Caco-2 (cell line): ENCODE results near the gene KLHDC10. TPM values are rescaled to one million over a fixed set of nuclear protein-coding genes. Genes with fewer than 3 reads are reported as not detected.

Experiments used
- BruUV-seq: library from RNA; stranded (reverse); fragments of 400-500 nt; replicated peaks from 2 replicates; lab custom pipeline; 2021; lab: Mats Ljungman, UMichigan
- CTCF ChIA-PET: fragments of 300-600 bp; sonication (Branson Sonifier 250); formaldehyde crosslinking; loops from one replicate; lab custom pipeline; 2022; ENCODE audit warnings: antibody characterized with exemption; lab: Charles Lee
- POLR2A ChIA-PET: fragments of 300-600 bp; sonication (Branson Sonifier 250); formaldehyde crosslinking; loops from one replicate; lab custom pipeline; 2022; ENCODE audit warnings: antibody characterized with exemption; lab: Charles Lee
- DNase-seq, 2 experiments: peaks; one replicate each; pipeline versions ENCODE4 v3.0.0 to v3.0.0-alpha.2; 2020 to 2022
- H3K27me3 ChIP-seq: replicated peaks from 2 replicates; pipeline ENCODE4 v1.6.0; 2011; ENCODE audit warnings: low read length; ENCODE audit not compliant: control insufficient read depth, insufficient read depth
- H3K36me3 ChIP-seq: 2 replicates; pipeline ENCODE4 v1.5.1; 2011; ENCODE audit warnings: low read length; ENCODE audit not compliant: control insufficient read depth, insufficient read depth
- H3K4me1 ChIP-seq: fragments of 250-450 bp; sonication (Bioruptor Pico); 2 replicates; pipeline ENCODE4 v1.5.1; 2020; ENCODE audit warnings: mild to moderate bottlenecking
- H3K4me3 ChIP-seq: 2 replicates; pipeline ENCODE4 v1.5.1; 2011; ENCODE audit warnings: low read depth, mild to moderate bottlenecking, control low read depth, low read length
- H3K9me3 ChIP-seq: fragments of 250-450 bp; sonication (Bioruptor Pico); 2 replicates; pipeline ENCODE4 v1.5.1; 2020; ENCODE audit warnings: mild to moderate bottlenecking, moderate library complexity
- H3K27ac Mint-ChIP-seq: one replicate; pipeline ENCODE4 v1.8.0; 2022; ENCODE audit warnings: mixed read lengths; ENCODE audit not compliant: unreplicated experiment
- H3K27me3 Mint-ChIP-seq: one replicate; pipeline ENCODE4 v1.8.0; 2022; ENCODE audit warnings: mixed read lengths; ENCODE audit not compliant: insufficient read depth, unreplicated experiment
- H3K36me3 Mint-ChIP-seq: one replicate; pipeline ENCODE4 v1.8.0; 2022; ENCODE audit warnings: mild to moderate bottlenecking, mixed read lengths; ENCODE audit not compliant: insufficient read depth, unreplicated experiment
- H3K4me1 Mint-ChIP-seq: one replicate; pipeline ENCODE4 v1.8.0; 2022; ENCODE audit warnings: low read depth, mixed read lengths; ENCODE audit not compliant: unreplicated experiment
- H3K4me3 Mint-ChIP-seq: one replicate; pipeline ENCODE4 v1.8.0; 2022; ENCODE audit warnings: mild to moderate bottlenecking, moderate library complexity, mixed read lengths; ENCODE audit not compliant: unreplicated experiment
- H3K9me3 Mint-ChIP-seq: one replicate; pipeline ENCODE4 v1.8.0; 2022; ENCODE audit warnings: mixed read lengths; ENCODE audit not compliant: unreplicated experiment
- CTCF ChIP-seq, 2 experiments: fragments of 200-600 bp in 1 of 2; IDR thresholded peaks; 1 replicate in 1 of 2; 2 replicates in 1 of 2; pipeline versions ENCODE4 v1.5.1 to v1.8.0; 2011 to 2022; ENCODE audit warnings: antibody characterized with exemption in 1 of 2, control low read depth in 1 of 2, inconsistent platforms in 1 of 2, low read depth in 1 of 2, low read length in 1 of 2, mild to moderate bottlenecking in 1 of 2, moderate library complexity in 1 of 2; ENCODE audit not compliant: insufficient read depth in 1 of 2, severe bottlenecking in 1 of 2, unreplicated experiment in 1 of 2
- intact Hi-C: fragments of 100-400 bp; cut with micrococcal nuclease; formaldehyde crosslinking; loops from one replicate; pipeline ENCODE4 v1.10.0; 2022; ENCODE audit not compliant: unreplicated experiment
- total RNA-seq: library from RNA; stranded (reverse); gene quantifications from 2 replicates; pipeline ENCODE4 v1.2.3, GENCODE V29; 2022

The KLHDC10 gene
- total RNA-seq, 1 experiment from 2014 or later = 22.3 TPM

GRCh38 chr7:130140551-130141160 lies 70.3 kb downstream of the KLHDC10 start:
- Mint-ChIP-seq H3K27me3 (no peaks in the 10 kb centered on the region), H3K4me3 (no peak overlapping the region), H3K36me3 (peaks cover 5% of the 10 kb centered on the region), H3K27ac (no peak overlapping the region), H3K4me1 (no peaks in the 10 kb centered on the region), H3K9me3 (no peaks in the 10 kb centered on the region)
- DNase-seq = no peak
- H3K4me1 ChIP-seq = peaks cover 5% of the 10 kb centered on the region; the same call in 1 of the 2 replicates
- BruUV-seq = no TSS peak
- no peak overlapping the region for H3K4me3 ChIP-seq
- ChIA-PET POLR2A (no interaction called here), CTCF (interaction anchor here (1.0 kb wide), 1 partner anchor 68 kb away, joined by 3 read pairs; no protein-coding TSS in a partner anchor)
- H3K36me3 ChIP-seq = no peaks in the 10 kb centered on the region; the same call in 1 of the 2 replicates
- H3K9me3 ChIP-seq = no peaks in the 10 kb centered on the region
- H3K27me3 ChIP-seq = no peaks in the 10 kb centered on the region
- no peak for TF ChIP-seq CTCF (IDR thresholded peaks at IDR 0.05; ENCODE audit: insufficient read depth in 1 of 2, low read depth in 1 of 2, low read length in 1 of 2, severe bottlenecking in 1 of 2, unreplicated experiment in 1 of 2)
- intact Hi-C loops = no loop called here

GRCh38 chr7:130141161-130141883 lies 71.0 kb downstream of the KLHDC10 start:
- Mint-ChIP-seq H3K9me3 (no peaks in the 10 kb centered on the region), H3K4me3 (no peak overlapping the region), H3K27me3 (no peaks in the 10 kb centered on the region), H3K36me3 (peaks cover 5% of the 10 kb centered on the region), H3K27ac (no peak overlapping the region), H3K4me1 (no peaks in the 10 kb centered on the region)
- Histone ChIP-seq H3K9me3 (no peaks in the 10 kb centered on the region), H3K27me3 (no peaks in the 10 kb centered on the region), H3K4me3 (no peak overlapping the region), H3K4me1 (peaks cover 5% of the 10 kb centered on the region; the same call in 1 of the 2 replicates), H3K36me3 (no peaks in the 10 kb centered on the region)
- TF ChIP-seq CTCF (IDR thresholded peaks at IDR 0.05; ENCODE audit: insufficient read depth in 1 of 2, low read depth in 1 of 2, low read length in 1 of 2, severe bottlenecking in 1 of 2, unreplicated experiment in 1 of 2) = no peak
- DNase-seq = no peak
- ChIA-PET POLR2A (no interaction called here), CTCF (no interaction called here)
- intact Hi-C loops = no loop called here
- no TSS peak for BruUV-seq

- Mint-ChIP-seq H3K9me3 (no peaks in the 10 kb centered on the region), H3K36me3 (peaks cover 5% of the 10 kb centered on the region), H3K4me1 (no peaks in the 10 kb centered on the region), H3K4me3 (no peak overlapping the region), H3K27me3 (no peaks in the 10 kb centered on the region), H3K27ac (no peak overlapping the region)
- ChIA-PET POLR2A (no interaction called here), CTCF (no interaction called here)
- TF ChIP-seq CTCF (IDR thresholded peaks at IDR 0.05; ENCODE audit: insufficient read depth in 1 of 2, low read depth in 1 of 2, low read length in 1 of 2, severe bottlenecking in 1 of 2, unreplicated experiment in 1 of 2) = no peak
- Histone ChIP-seq H3K36me3 (no peaks in the 10 kb centered on the region), H3K4me3 (no peak overlapping the region), H3K9me3 (no peaks in the 10 kb centered on the region), H3K27me3 (no peaks in the 10 kb centered on the region), H3K4me1 (peaks cover 5% of the 10 kb centered on the region; the same call in 1 of the 2 replicates)
- BruUV-seq = no TSS peak
- intact Hi-C loops = no loop called here
- DNase-seq = no peak
These were observed 71.7 kb downstream of the KLHDC10 start for GRCh38 chr7:130141884-130142653.
